Cardiac muscle cell (in vitro differentiated cells and primary cell): ENCODE data around the gene SPRED1. TPM values are rescaled to one million over a fixed set of nuclear protein-coding genes. Genes with fewer than 3 reads are reported as not detected.
A peak's percentile ranks its signal among the peaks of the same experiment; 100 is the strongest.

Experiments used
- DNase-seq, 2 donors: peaks; one replicate each; pipeline versions ENCODE4 v3.0.0 to v3.0.0-alpha.2; 2010 to 2017; ENCODE audit warnings: low read depth in 1 of 2, low spot score in 1 of 2
- H3K27ac ChIP-seq: fragments of 200-600 bp; sonication (generic); 2 replicates; pipeline ENCODE4 v1.5.1; 2016
- H3K27me3 ChIP-seq: fragments of 200-600 bp; sonication (generic); 2 replicates; pipeline ENCODE4 v1.6.0; 2016; ENCODE audit warnings: control low read depth
- H3K36me3 ChIP-seq: fragments of 200-600 bp; sonication (generic); 2 replicates; pipeline ENCODE4 v1.5.1; 2016; ENCODE audit warnings: control low read depth
- H3K4me1 ChIP-seq: fragments of 200-600 bp; sonication (generic); 2 replicates; pipeline ENCODE4 v1.8.1; 2017; ENCODE audit warnings: low read depth, mild to moderate bottlenecking, mixed run types
- H3K4me3 ChIP-seq: fragments of 200-600 bp; sonication (generic); 2 replicates; pipeline ENCODE4 v1.5.1; 2016; ENCODE audit warnings: mild to moderate bottlenecking
- H3K9me3 ChIP-seq: fragments of 200-600 bp; sonication (generic); 2 replicates; pipeline ENCODE4 v1.5.1; 2017; ENCODE audit warnings: low read depth, mild to moderate bottlenecking, control low read depth
- CTCF ChIP-seq: IDR thresholded peaks from 2 replicates; pipeline ENCODE4 v1.5.1; 2012; ENCODE audit warnings: low read depth, mild to moderate bottlenecking, low read length
- polyA plus RNA-seq: library from polyadenylated mRNA; unstranded; fragments of >200 nt; fragmentation: Nextera tagmentation; extraction: Ambion mirVana; gene quantifications from 2 replicates; pipeline ENCODE4 v1.2.1, GENCODE V29; 2016
- total RNA-seq: library from RNA; depleted of rRNA; stranded (reverse); fragments of >200 nt; gene quantifications from 2 replicates; pipeline ENCODE4 v1.2.3, GENCODE V29; 2016

Gene SPRED1
- total and polyA plus RNA-seq, 2 experiments from 2014 or later: 8.2 to 17.3 TPM

GRCh38 chr15:38389924-38390542, 137.4 kb downstream of the SPRED1 start:
- no peak overlapping the region for H3K27ac ChIP-seq
- H3K4me1 ChIP-seq: no peaks in the 10 kb centered on the region
- H3K27me3 ChIP-seq: no peaks in the 10 kb centered on the region
- H3K4me3 ChIP-seq: no peak overlapping the region
- peak; percentile 92 for TF ChIP-seq CTCF
- peak; percentile 63 to 70 for DNase-seq
- H3K36me3 ChIP-seq: no peaks in the 10 kb centered on the region
- no peaks in the 10 kb centered on the region for H3K9me3 ChIP-seq

- no peak overlapping the region for H3K4me3 ChIP-seq
- no peaks in the 10 kb centered on the region for H3K4me1 ChIP-seq
- H3K27me3 ChIP-seq: no peaks in the 10 kb centered on the region
- no peak overlapping the region for H3K27ac ChIP-seq
- TF ChIP-seq CTCF: no peak
- DNase-seq: no peak
- no peaks in the 10 kb centered on the region for H3K36me3 ChIP-seq
- H3K9me3 ChIP-seq: no peaks in the 10 kb centered on the region
Observed at GRCh38 chr15:38391191-38391590, 138.6 kb downstream of the SPRED1 start.

GRCh38 chr15:38398134-38398533, 145.5 kb downstream of the SPRED1 start:
- peaks cover 8% of the 10 kb centered on the region for H3K4me1 ChIP-seq

GRCh38 chr15:38401106-38401505, 148.5 kb downstream of the SPRED1 start:
- TF ChIP-seq CTCF: no peak

More at GRCh38 chr15:38398134-38398533, 145.5 kb downstream of the SPRED1 start:
- no peak for TF ChIP-seq CTCF
- Histone ChIP-seq H3K27ac (no peak overlapping the region), H3K9me3 (no peaks in the 10 kb centered on the region), H3K36me3 (no peaks in the 10 kb centered on the region), H3K27me3 (no peaks in the 10 kb centered on the region), H3K4me3 (no peak overlapping the region)
- DNase-seq: peak in 1 of 2 donors; percentile 96

GRCh38 chr15:38401701-38402100, 149.1 kb downstream of the SPRED1 start:
- TF ChIP-seq CTCF: no peak
- no peak overlapping the region for H3K4me3 ChIP-seq
- H3K27me3 ChIP-seq: no peaks in the 10 kb centered on the region
- H3K36me3 ChIP-seq: no peaks in the 10 kb centered on the region
- no peak overlapping the region for H3K27ac ChIP-seq
- H3K9me3 ChIP-seq: no peaks in the 10 kb centered on the region
- H3K4me1 ChIP-seq: peaks cover 8% of the 10 kb centered on the region
- peak in 1 of 2 donors; percentile 23 for DNase-seq

More at GRCh38 chr15:38401106-38401505, 148.5 kb downstream of the SPRED1 start:
- H3K4me3 ChIP-seq: no peak overlapping the region
- H3K9me3 ChIP-seq: no peaks in the 10 kb centered on the region
- no peak overlapping the region for H3K27ac ChIP-seq
- DNase-seq: peak in 1 of 2 donors; percentile 35
- H3K36me3 ChIP-seq: no peaks in the 10 kb centered on the region
- peaks cover 8% of the 10 kb centered on the region for H3K4me1 ChIP-seq
- no peaks in the 10 kb centered on the region for H3K27me3 ChIP-seq

- Histone ChIP-seq H3K36me3 (no peaks in the 10 kb centered on the region), H3K4me3 (no peak overlapping the region), H3K9me3 (no peaks in the 10 kb centered on the region), H3K27ac (no peak overlapping the region), H3K4me1 (no peaks in the 10 kb centered on the region), H3K27me3 (no peaks in the 10 kb centered on the region)
- DNase-seq: no peak
- no peak for TF ChIP-seq CTCF
Observed at GRCh38 chr15:38406436-38406835, 153.8 kb downstream of the SPRED1 start.
